Motor neuron (in vitro differentiated cells): ENCODE data around the gene VSTM2B. TPM values are rescaled to one million over a fixed set of nuclear protein-coding genes. Genes with fewer than 3 reads are reported as not detected.

Experiments used
- ATAC-seq, 8 experiments: fragments of 200-7000 bp; cut with Tn5 transposase; replicated peaks in 6 of 8; 2 replicates each; pipeline ENCODE4 v1.8.0; 2021; ENCODE audit warnings: mild to moderate bottlenecking in 8 of 8, moderate library complexity in 8 of 8
- H3K27ac ChIP-seq, 2 donors: fragments of 250-450 bp; sonication (Bioruptor Pico); 2 replicates each; pipeline ENCODE4 v1.9.0; 2021; ENCODE audit warnings: antibody characterized with exemption in 2 of 2, mild to moderate bottlenecking in 2 of 2, moderate library complexity in 1 of 2
- H3K4me1 ChIP-seq, 2 donors: fragments of 250-450 bp; sonication (Bioruptor Pico); replicated peaks in 1 of 2; 2 replicates each; pipeline ENCODE4 v1.6.1; 2021; ENCODE audit warnings: antibody characterized with exemption in 2 of 2, mild to moderate bottlenecking in 2 of 2, moderate library complexity in 1 of 2
- H3K4me3 ChIP-seq, 5 donors: fragments of 250-450 bp; sonication (Bioruptor Pico); 2 replicates each; pipeline ENCODE4 v1.9.0; 2021; ENCODE audit warnings: antibody characterized with exemption in 5 of 5, mild to moderate bottlenecking in 5 of 5, moderate library complexity in 4 of 5
- WGBS, 10 experiments: fragments of 450-650 bp; shearing (Covaris generic); methylation state at CpG; one replicate each; pipeline ENCODE4 v1.0.0; 2022; 5-methylcytosine and 5-hydroxymethylcytosine counted together
- in situ Hi-C, 9 experiments: fragments of 400-800 bp; cut with MboI; loops; one replicate each; pipeline ENCODE4 v1.15.0; 2021; ENCODE audit warnings: low sequenced_read_pairs in 9 of 9, low pct_unique_long_range_greater_than_20kb in 2 of 9; ENCODE audit not compliant: unreplicated experiment in 9 of 9
- total RNA-seq, 8 experiments: library from RNA; unstranded; fragments of 300-600 nt; gene quantifications; 2 replicates each; pipeline versions ENCODE4 v1.2.3 to v1.2.4, GENCODE V29; 2022

The VSTM2B gene
- total RNA-seq, 8 experiments from 2014 or later: 0.31 to 8.8 (median 7.2) TPM; not detected in 2

- Histone ChIP-seq H3K4me3 (no peak overlapping the region), H3K27ac (no peak overlapping the region), H3K4me1 (peaks cover 19 to 40% of the 10 kb centered on the region in 2 donors)
- 0 to 100% (median 48%) methylated on average over 1 to 11 of the region's 15 CpGs; no CpG with 5 or more reads in 2 of the 10 experiments for WGBS, 10 experiments
- in situ Hi-C loops: loop anchor here in 1 of 9 experiments (25.0 kb wide), 1 partner anchor 1115 kb away; no protein-coding TSS in a partner anchor
- ATAC-seq: peak in 7 of 8 experiments; percentile 21 to 86 (median 37)
These were observed 51.2 kb downstream of the VSTM2B start for GRCh38 chr19:29576761-29577648.

- WGBS, 10 experiments: 0 to 80% (median 27%) methylated on average over 1 to 3 of the region's 3 CpGs; no CpG with 5 or more reads in 7 of the 10 experiments
- Histone ChIP-seq H3K4me3 (no peak overlapping the region), H3K4me1 (peaks cover 19 to 40% of the 10 kb centered on the region in 2 donors), H3K27ac (no peak overlapping the region)
- in situ Hi-C loops: loop anchor here in 1 of 9 experiments (25.0 kb wide), 1 partner anchor 1115 kb away; no protein-coding TSS in a partner anchor
- no peak for ATAC-seq
These were observed 51.8 kb downstream of the VSTM2B start for GRCh38 chr19:29577649-29577963.

DNA sequence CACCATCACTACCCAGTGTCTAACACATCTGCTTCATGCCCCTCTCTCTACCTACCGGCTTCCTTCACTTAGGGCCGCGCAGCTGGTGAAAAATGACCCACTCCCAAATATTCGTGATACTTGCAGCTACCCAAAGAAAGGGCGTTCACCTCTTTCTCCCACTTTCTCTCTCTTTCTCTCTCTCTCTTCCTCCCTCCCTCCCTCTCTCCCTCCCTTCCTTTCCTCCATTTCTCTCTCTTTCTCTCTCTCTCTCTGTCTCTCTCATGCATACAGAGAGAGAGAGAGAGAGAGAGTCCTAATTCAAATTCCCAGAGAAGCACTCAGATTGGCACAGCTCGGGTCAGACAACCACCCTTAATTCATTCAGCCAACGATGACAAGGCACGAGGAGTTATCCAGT lies 52.6 kb downstream of the VSTM2B start:
- Histone ChIP-seq H3K27ac (no peak overlapping the region), H3K4me3 (no peak overlapping the region), H3K4me1 (peaks cover 19 to 40% of the 10 kb centered on the region in 2 donors)
- WGBS, 10 experiments: 29 to 100% (median 77%) methylated on average over 3 to 6 of the region's 8 CpGs; no CpG with 5 or more reads in 3 of the 10 experiments
- ATAC-seq: no peak
- in situ Hi-C loops: loop anchor here in 1 of 9 experiments (25.0 kb wide), 1 partner anchor 1116 kb away; no protein-coding TSS in a partner anchor

GRCh38 chr19:29579308-29579910 lies 53.6 kb downstream of the VSTM2B start:
- Histone ChIP-seq H3K4me1 (peaks cover 19 to 30% of the 10 kb centered on the region in 2 donors), H3K4me3 (no peak overlapping the region), H3K27ac (no peak overlapping the region)
- 20 to 100% (median 68%) methylated on average over 1 to 6 of the region's 6 CpGs; no CpG with 5 or more reads in 4 of the 10 experiments for WGBS, 10 experiments
- in situ Hi-C loops: loop anchor here in 1 of 9 experiments (25.0 kb wide), 1 partner anchor 1117 kb away; no protein-coding TSS in a partner anchor
- ATAC-seq: no peak

- in situ Hi-C loops: loop anchor here in 1 of 9 experiments (25.0 kb wide), 1 partner anchor 1119 kb away; no protein-coding TSS in a partner anchor
- H3K27ac ChIP-seq: no peak overlapping the region
- no peak overlapping the region for H3K4me3 ChIP-seq
- WGBS, 10 experiments: 40 to 100% (median 80%) methylated on average over 1 of the region's 1 CpG; no CpG with 5 or more reads in 7 of the 10 experiments
- H3K4me1 ChIP-seq: peaks cover 10% of the 10 kb centered on the region in 2 donors
- no peak for ATAC-seq
These were observed 55.6 kb downstream of the VSTM2B start for GRCh38 chr19:29581398-29581797.

GRCh38 chr19:29583196-29583999 lies 57.6 kb downstream of the VSTM2B start:
- in situ Hi-C loops: loop anchor here in 1 of 9 experiments (25.0 kb wide), 1 partner anchor 1121 kb away; no protein-coding TSS in a partner anchor
- ATAC-seq: peak in 7 of 8 experiments; percentile 33 to 70 (median 65)
- WGBS, 10 experiments: 0 to 75% (median 47%) methylated on average over 1 of the region's 1 CpG; no CpG with 5 or more reads in 2 of the 10 experiments
- H3K27ac ChIP-seq: no peak overlapping the region
- no peak overlapping the region for H3K4me3 ChIP-seq
- no peaks in the 10 kb centered on the region for H3K4me1 ChIP-seq

DNA sequence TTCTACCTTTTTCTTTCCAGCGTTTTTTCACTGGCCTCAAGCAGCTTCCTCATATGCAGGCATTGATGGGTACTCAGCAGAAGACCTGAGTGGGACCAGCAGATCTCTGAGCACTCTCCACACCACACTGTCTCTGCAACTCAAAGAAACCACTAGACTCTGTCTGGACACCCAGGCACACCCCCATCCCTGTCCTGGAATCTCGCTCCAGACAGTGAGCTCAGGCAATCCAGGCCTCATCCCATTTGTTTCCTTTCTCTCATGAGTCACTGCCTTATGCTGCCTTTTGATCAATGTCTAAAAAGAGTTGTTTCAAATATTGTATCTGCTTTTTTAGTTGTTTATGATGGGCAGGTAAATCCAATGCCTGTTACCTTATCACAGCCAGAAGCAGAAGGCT lies 60.6 kb downstream of the VSTM2B start:
- Histone ChIP-seq H3K4me1 (no peaks in the 10 kb centered on the region), H3K27ac (no peak overlapping the region), H3K4me3 (no peak overlapping the region)
- in situ Hi-C loops: loop anchor here in 1 of 9 experiments (25.0 kb wide), 1 partner anchor 1124 kb away; no protein-coding TSS in a partner anchor
- peak in 1 of 8 experiments; percentile 13 for ATAC-seq
- WGBS, 10 experiments: 0 to 100% (median 63%) methylated on average over 1 to 2 of the region's 2 CpGs; no CpG with 5 or more reads in 2 of the 10 experiments

DNA sequence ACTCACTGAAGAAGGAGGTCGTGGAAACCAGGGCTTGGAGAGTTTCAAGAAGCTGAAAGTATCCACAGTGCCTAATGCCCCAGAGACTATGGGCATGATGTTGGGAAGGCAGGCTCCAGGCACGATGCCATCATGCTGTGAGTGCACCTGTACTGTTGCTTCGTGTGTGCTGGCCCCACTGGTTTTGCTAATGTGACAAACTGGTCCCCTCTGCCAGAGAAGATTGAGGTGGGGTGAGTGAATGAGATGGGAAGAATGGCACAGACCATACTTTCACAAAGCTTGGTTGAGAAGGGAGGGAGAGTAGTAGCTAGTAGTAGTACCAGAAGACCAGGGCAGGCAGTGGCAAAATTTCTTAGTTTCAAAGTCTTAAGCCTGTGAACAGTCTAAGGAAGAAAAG lies 61.3 kb downstream of the VSTM2B start:
- no peak overlapping the region for H3K27ac ChIP-seq
- no peak overlapping the region for H3K4me3 ChIP-seq
- 0 to 74% (median 42%) methylated on average over 1 to 3 of the region's 3 CpGs; no CpG with 5 or more reads in 2 of the 10 experiments for WGBS, 10 experiments
- no peak for ATAC-seq
- no peaks in the 10 kb centered on the region for H3K4me1 ChIP-seq
- in situ Hi-C loops: loop anchor here in 1 of 9 experiments (25.0 kb wide), 1 partner anchor 1125 kb away; no protein-coding TSS in a partner anchor

DNA sequence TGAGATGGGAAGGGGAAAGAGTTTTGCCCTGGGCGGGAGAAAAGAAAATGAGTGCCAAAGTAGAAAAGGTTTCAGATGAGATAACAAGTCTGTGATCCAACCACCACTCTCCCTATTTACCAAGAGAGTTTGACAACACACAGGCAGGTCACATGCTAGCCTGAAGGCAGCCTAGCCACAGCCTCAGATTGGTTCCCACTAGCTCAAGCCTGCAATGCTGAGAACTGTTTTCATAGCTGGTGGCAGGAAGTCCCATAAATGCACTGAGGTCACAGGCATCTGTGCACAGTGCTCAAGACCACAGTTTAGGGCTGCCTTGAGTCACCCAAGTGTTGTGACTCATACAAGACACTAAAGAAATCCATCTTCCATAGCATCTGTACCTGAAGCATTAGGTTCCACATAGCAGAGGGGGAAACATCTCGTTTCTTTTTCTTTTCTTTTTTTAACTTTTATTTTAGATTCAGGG lies 61.8 kb downstream of the VSTM2B start:
- in situ Hi-C loops: loop anchor here in 1 of 9 experiments (25.0 kb wide), 1 partner anchor 1125 kb away; no protein-coding TSS in a partner anchor
- Histone ChIP-seq H3K4me3 (no peak overlapping the region), H3K4me1 (no peaks in the 10 kb centered on the region), H3K27ac (no peak overlapping the region)
- ATAC-seq: peak in 6 of 8 experiments; percentile 40 to 93 (median 90)
- WGBS, 10 experiments: 0 to 80% (median 50%) methylated on average over 1 to 2 of the region's 2 CpGs; no CpG with 5 or more reads in 3 of the 10 experiments

- Histone ChIP-seq H3K4me3 (no peak overlapping the region), H3K27ac (no peak overlapping the region), H3K4me1 (no peaks in the 10 kb centered on the region)
- 20 to 100% (median 62%) methylated on average over 1 to 2 of the region's 2 CpGs; no CpG with 5 or more reads in 2 of the 10 experiments for WGBS, 10 experiments
- ATAC-seq: no peak
- in situ Hi-C loops: loop anchor here in 1 of 9 experiments (25.0 kb wide), 1 partner anchor 1126 kb away; no protein-coding TSS in a partner anchor
These were observed 62.3 kb downstream of the VSTM2B start for GRCh38 chr19:29588095-29588494.

DNA sequence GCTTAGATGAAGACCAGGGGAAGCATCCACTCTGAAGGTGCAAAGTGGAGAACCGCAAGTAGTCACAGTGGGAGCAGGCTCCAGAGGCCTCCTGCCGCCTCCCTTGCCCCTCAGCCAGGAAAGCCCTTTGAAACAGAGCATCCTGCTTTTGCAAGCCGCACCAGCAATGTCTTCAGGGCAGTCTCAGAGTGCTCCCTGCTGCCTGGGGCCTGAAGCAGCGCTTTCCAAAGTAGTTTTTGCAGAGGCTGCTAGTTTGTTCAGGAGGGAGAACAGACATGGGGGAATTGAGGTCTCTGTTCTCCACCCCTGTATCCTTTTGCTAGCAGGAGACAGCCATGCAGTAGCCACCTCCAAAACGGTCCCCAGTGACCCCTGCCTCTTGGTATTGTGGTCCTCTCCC lies 64.5 kb downstream of the VSTM2B start:
- in situ Hi-C loops: loop anchor here in 1 of 9 experiments (25.0 kb wide), 1 partner anchor 1128 kb away; no protein-coding TSS in a partner anchor
- WGBS, 10 experiments: 0 to 100% (median 50%) methylated on average over 1 to 4 of the region's 5 CpGs; no CpG with 5 or more reads in 3 of the 10 experiments
- H3K4me1 ChIP-seq: peaks cover 6% of the 10 kb centered on the region in 2 donors
- no peak overlapping the region for H3K4me3 ChIP-seq
- no peak overlapping the region for H3K27ac ChIP-seq
- no peak for ATAC-seq

DNA sequence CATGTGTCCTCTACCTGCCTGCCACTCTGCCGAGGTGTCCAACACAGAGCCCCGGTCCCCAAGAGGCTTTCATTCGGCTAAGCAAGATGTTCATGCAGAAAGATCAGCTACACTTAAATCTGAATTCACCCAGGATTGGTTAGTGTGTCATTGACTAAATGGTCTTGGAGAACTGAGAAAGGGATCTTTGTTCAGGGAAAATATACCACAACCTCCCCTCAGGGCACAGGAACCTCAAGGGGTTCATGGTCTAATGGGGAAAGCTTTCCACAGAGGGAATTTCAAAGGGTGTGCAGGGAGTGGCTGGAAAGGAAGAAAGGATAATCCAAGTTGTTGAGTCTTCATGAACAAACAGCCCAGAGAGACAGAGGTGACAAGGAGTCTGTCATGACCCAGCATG lies 65.9 kb downstream of the VSTM2B start:
- no peak overlapping the region for H3K27ac ChIP-seq
- H3K4me3 ChIP-seq: no peak overlapping the region
- 60 to 100% (median 92%) methylated on average over 1 to 3 of the region's 3 CpGs; no CpG with 5 or more reads in 3 of the 10 experiments for WGBS, 10 experiments
- in situ Hi-C loops: loop anchor here in 1 of 9 experiments (25.0 kb wide), 1 partner anchor 1129 kb away; no protein-coding TSS in a partner anchor
- H3K4me1 ChIP-seq: peaks cover 20% of the 10 kb centered on the region in 2 donors
- no peak for ATAC-seq
